Neural cell (in vitro differentiated cells): ENCODE results near the gene LGALS1. TPM values are rescaled to one million over a fixed set of nuclear protein-coding genes. Genes with fewer than 3 reads are reported as not detected.

Experiments
- H2AFZ ChIP-seq: fragments of 200-600, 300-800 bp; sonication (generic), shearing (Covaris generic); 2 replicates; pipeline ENCODE4 v1.6.0; 2014; ENCODE audit warnings: low read depth, mild to moderate bottlenecking, antibody characterized with exemption, low read length, moderate library complexity
- H3F3A ChIP-seq: fragments of 200-600 bp; shearing (Covaris generic); 2 replicates; pipeline ENCODE4 v1.6.1; 2016; ENCODE audit warnings: mild to moderate bottlenecking, moderate library complexity, mixed read lengths, antibody characterized with exemption, low read length; ENCODE audit not compliant: insufficient read depth, poor library complexity, severe bottlenecking
- H3K27ac ChIP-seq: fragments of 200-600, 300-800 bp; sonication (generic), shearing (Covaris generic); 2 replicates; pipeline ENCODE4 v1.5.1; 2014; ENCODE audit warnings: mild to moderate bottlenecking, low read length, moderate library complexity
- H3K27me3 ChIP-seq: fragments of 300-800, 200-600 bp; sonication (generic), shearing (Covaris generic); 2 replicates; pipeline ENCODE4 v1.6.0; 2014; ENCODE audit warnings: mild to moderate bottlenecking, low read depth, low read length, moderate library complexity; ENCODE audit not compliant: insufficient read depth
- H3K36me3 ChIP-seq: fragments of 300-800, 200-600 bp; sonication (generic), shearing (Covaris generic); 2 replicates; pipeline ENCODE4 v1.5.1; 2014; ENCODE audit warnings: mild to moderate bottlenecking, antibody characterized with exemption, low read length, moderate library complexity; ENCODE audit not compliant: insufficient read depth
- H3K4me2 ChIP-seq: fragments of 300-800, 200-600 bp; sonication (generic), shearing (Covaris generic); 2 replicates; pipeline ENCODE4 v1.6.0; 2014; ENCODE audit warnings: mild to moderate bottlenecking, low read length
- H3K4me3 ChIP-seq: fragments of 300-800, 200-600 bp; sonication (generic), shearing (Covaris generic); 2 replicates; pipeline ENCODE4 v1.5.1; 2014; ENCODE audit warnings: mild to moderate bottlenecking, low read length, moderate library complexity
- H3K79me2 ChIP-seq: fragments of 200-600 bp; shearing (Covaris generic); replicated peaks from 2 replicates; pipeline ENCODE4 v1.6.0; 2014; ENCODE audit warnings: mild to moderate bottlenecking, low read length, moderate library complexity; ENCODE audit not compliant: insufficient read depth
- H3K9ac ChIP-seq: fragments of 300-800, 200-600 bp; sonication (generic), shearing (Covaris generic); 2 replicates; pipeline ENCODE4 v1.6.1; 2016; ENCODE audit warnings: mild to moderate bottlenecking, low read length, mixed read lengths
- H3K9me2 ChIP-seq: fragments of 200-600 bp; shearing (Covaris generic); 2 replicates; pipeline ENCODE4 v1.6.1; 2016; ENCODE audit warnings: mild to moderate bottlenecking, low read length, mixed read lengths; ENCODE audit not compliant: insufficient read depth
- H3K9me3 ChIP-seq: fragments of 200-600, 300-800 bp; sonication (generic), shearing (Covaris generic); 2 replicates; pipeline ENCODE4 v1.6.1; 2016; ENCODE audit warnings: mild to moderate bottlenecking, mixed run types, low read length, moderate library complexity, mixed read lengths
- H4K20me1 ChIP-seq: fragments of 200-600 bp; shearing (Covaris generic); 2 replicates; pipeline ENCODE4 v1.6.1; 2016; ENCODE audit warnings: mild to moderate bottlenecking, mixed run types; ENCODE audit not compliant: insufficient read depth
- EP300 ChIP-seq: fragments of 450-650 bp; conservative IDR thresholded peaks from 2 replicates; pipeline ENCODE4 v1.6.1; 2014; ENCODE audit warnings: antibody characterized with exemption, mild to moderate bottlenecking, moderate library complexity; ENCODE audit not compliant: poor library complexity, severe bottlenecking
- EZH2 ChIP-seq: fragments of 200-600, 300-800 bp; shearing (Covaris generic), sonication (generic); IDR thresholded peaks from 2 replicates; pipeline ENCODE4 v1.6.1; 2014; ENCODE audit warnings: antibody characterized with exemption, low read length, borderline replicate concordance, mild to moderate bottlenecking; ENCODE audit not compliant: insufficient read depth, poor library complexity, severe bottlenecking
- MXI1 ChIP-seq: fragments of 450-650 bp; conservative IDR thresholded peaks from 2 replicates; pipeline ENCODE4 v1.6.1; 2014; ENCODE audit warnings: antibody characterized with exemption, mild to moderate bottlenecking; ENCODE audit not compliant: poor library complexity, severe bottlenecking
- POLR2AphosphoS5 ChIP-seq: IDR thresholded peaks from 2 replicates; pipeline ENCODE4 v1.6.1; 2012
- RAD21 ChIP-seq: fragments of 450-650 bp; conservative IDR thresholded peaks from 2 replicates; pipeline ENCODE4 v1.6.1; 2014; ENCODE audit warnings: antibody characterized with exemption, mild to moderate bottlenecking, moderate library complexity
- SMC3 ChIP-seq: fragments of 450-650 bp; conservative IDR thresholded peaks from 2 replicates; pipeline ENCODE4 v1.6.1; 2014; ENCODE audit warnings: antibody characterized with exemption, mild to moderate bottlenecking, moderate library complexity; ENCODE audit not compliant: poor library complexity
- TAF1 ChIP-seq: IDR thresholded peaks from 2 replicates; pipeline ENCODE4 v1.6.1; 2012; ENCODE audit warnings: low read depth
- polyA plus RNA-seq: library from polyadenylated mRNA; depleted of rRNA; stranded (reverse); fragments of >200 nt; gene quantifications from 2 replicates; pipeline ENCODE4 v1.2.3, GENCODE V29; 2014
- TF ChIP-seq, protein P1 (sequence below): fragments of 450-650 bp; IDR thresholded peaks from 2 replicates; pipeline ENCODE4 v1.5.1; 2014; ENCODE audit warnings: antibody characterized with exemption, mild to moderate bottlenecking, moderate library complexity; ENCODE audit not compliant: poor library complexity, severe bottlenecking
- TF ChIP-seq, protein P2 (sequence below): IDR thresholded peaks from 2 replicates; pipeline ENCODE4 v1.6.1; 2012; ENCODE audit warnings: borderline replicate concordance

Gene LGALS1
- polyA plus RNA-seq, 1 donor from 2014 or later, result not detected

DNA sequence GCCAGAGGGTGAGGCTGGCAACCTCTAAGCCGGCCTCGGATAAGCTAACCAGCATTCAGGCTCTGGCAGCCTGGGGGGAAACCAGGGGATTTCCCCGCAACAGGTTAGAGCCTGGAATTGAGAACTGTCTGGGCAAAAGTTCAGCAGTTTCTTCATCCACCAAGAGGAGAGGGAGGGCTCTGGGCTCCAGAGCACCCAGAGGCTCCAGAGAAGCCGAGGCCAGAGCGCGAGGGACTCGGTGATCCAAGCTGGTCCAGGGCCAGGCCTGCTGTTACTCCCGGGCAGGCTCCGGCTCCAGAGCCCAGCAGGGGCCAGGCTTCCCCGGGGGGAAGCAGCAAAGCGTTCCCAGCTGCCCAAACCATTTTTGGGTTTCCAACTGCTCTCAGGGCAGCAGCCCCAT is 49.3 kb upstream of the LGALS1 start:
- H3K79me2 ChIP-seq, result no peaks in the 10 kb centered on the region
- H3K9me3 ChIP-seq, result no peaks in the 10 kb centered on the region
- no peaks in the 10 kb centered on the region for H4K20me1 ChIP-seq
- TF ChIP-seq, protein P1, sequence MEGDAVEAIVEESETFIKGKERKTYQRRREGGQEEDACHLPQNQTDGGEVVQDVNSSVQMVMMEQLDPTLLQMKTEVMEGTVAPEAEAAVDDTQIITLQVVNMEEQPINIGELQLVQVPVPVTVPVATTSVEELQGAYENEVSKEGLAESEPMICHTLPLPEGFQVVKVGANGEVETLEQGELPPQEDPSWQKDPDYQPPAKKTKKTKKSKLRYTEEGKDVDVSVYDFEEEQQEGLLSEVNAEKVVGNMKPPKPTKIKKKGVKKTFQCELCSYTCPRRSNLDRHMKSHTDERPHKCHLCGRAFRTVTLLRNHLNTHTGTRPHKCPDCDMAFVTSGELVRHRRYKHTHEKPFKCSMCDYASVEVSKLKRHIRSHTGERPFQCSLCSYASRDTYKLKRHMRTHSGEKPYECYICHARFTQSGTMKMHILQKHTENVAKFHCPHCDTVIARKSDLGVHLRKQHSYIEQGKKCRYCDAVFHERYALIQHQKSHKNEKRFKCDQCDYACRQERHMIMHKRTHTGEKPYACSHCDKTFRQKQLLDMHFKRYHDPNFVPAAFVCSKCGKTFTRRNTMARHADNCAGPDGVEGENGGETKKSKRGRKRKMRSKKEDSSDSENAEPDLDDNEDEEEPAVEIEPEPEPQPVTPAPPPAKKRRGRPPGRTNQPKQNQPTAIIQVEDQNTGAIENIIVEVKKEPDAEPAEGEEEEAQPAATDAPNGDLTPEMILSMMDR, result no peak
- TF ChIP-seq MXI1 (no peak), EP300 (no peak), SMC3 (no peak), TAF1 (no peak), EZH2 (no peak)
- TF ChIP-seq, protein P2, sequence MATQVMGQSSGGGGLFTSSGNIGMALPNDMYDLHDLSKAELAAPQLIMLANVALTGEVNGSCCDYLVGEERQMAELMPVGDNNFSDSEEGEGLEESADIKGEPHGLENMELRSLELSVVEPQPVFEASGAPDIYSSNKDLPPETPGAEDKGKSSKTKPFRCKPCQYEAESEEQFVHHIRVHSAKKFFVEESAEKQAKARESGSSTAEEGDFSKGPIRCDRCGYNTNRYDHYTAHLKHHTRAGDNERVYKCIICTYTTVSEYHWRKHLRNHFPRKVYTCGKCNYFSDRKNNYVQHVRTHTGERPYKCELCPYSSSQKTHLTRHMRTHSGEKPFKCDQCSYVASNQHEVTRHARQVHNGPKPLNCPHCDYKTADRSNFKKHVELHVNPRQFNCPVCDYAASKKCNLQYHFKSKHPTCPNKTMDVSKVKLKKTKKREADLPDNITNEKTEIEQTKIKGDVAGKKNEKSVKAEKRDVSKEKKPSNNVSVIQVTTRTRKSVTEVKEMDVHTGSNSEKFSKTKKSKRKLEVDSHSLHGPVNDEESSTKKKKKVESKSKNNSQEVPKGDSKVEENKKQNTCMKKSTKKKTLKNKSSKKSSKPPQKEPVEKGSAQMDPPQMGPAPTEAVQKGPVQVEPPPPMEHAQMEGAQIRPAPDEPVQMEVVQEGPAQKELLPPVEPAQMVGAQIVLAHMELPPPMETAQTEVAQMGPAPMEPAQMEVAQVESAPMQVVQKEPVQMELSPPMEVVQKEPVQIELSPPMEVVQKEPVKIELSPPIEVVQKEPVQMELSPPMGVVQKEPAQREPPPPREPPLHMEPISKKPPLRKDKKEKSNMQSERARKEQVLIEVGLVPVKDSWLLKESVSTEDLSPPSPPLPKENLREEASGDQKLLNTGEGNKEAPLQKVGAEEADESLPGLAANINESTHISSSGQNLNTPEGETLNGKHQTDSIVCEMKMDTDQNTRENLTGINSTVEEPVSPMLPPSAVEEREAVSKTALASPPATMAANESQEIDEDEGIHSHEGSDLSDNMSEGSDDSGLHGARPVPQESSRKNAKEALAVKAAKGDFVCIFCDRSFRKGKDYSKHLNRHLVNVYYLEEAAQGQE, result no peak
- no peaks in the 10 kb centered on the region for H3F3A ChIP-seq
- no peaks in the 10 kb centered on the region for H3K9me2 ChIP-seq
- no peak overlapping the region for H3K4me2 ChIP-seq
- no peak overlapping the region for H3K9ac ChIP-seq
- H3K27ac ChIP-seq, result no peak overlapping the region
- no peaks in the 10 kb centered on the region for H3K36me3 ChIP-seq
- H3K27me3 ChIP-seq, result no peaks in the 10 kb centered on the region
- no peak overlapping the region for H3K4me3 ChIP-seq
- no peak overlapping the region for H2AFZ ChIP-seq

DNA sequence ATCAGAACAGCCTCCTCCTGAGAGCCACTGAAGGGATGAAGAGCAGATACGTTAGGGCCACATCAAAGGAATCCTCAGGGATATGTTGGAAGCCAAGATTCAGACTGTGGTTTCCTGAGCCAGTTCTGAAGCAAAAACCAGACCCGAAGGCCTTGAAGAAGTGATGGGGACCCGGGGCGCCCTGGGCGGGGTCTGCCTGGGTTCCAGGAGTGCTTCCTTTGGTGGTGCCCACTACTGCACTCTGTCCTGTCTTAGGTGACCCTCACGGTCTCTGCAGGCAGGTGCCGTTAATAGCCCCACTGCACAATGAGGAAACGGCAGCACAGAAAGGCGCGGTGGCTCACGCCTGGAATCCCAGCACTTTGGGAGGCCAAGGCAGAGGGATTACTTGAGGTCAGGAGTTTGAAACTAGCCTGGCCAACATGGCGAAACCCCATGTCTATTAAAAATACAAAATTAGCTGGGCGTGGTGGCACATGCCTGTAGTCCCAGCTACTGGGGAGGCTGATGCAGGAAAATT is 48.8 kb upstream of the LGALS1 start:
- no peak overlapping the region for H3K27ac ChIP-seq
- no peak overlapping the region for H3K9ac ChIP-seq
- H2AFZ ChIP-seq, result no peak overlapping the region
- no peaks in the 10 kb centered on the region for H3F3A ChIP-seq
- H3K4me2 ChIP-seq, result no peak overlapping the region
- no peaks in the 10 kb centered on the region for H3K9me3 ChIP-seq
- no peaks in the 10 kb centered on the region for H3K27me3 ChIP-seq
- H3K4me3 ChIP-seq, result no peak overlapping the region
- no peak for TF ChIP-seq SMC3
- TF ChIP-seq POLR2AphosphoS5, result no peak
- TF ChIP-seq TAF1, result no peak
- TF ChIP-seq, protein P1, result no peak
- TF ChIP-seq EZH2, result no peak
- no peak for TF ChIP-seq RAD21
- TF ChIP-seq MXI1, result no peak
- no peak for TF ChIP-seq EP300
- TF ChIP-seq, protein P2, result no peak
- H3K36me3 ChIP-seq, result no peaks in the 10 kb centered on the region
- no peaks in the 10 kb centered on the region for H3K9me2 ChIP-seq
- no peaks in the 10 kb centered on the region for H3K79me2 ChIP-seq
- no peaks in the 10 kb centered on the region for H4K20me1 ChIP-seq
